GM12878 (cell line): Measurements from ENCODE around the gene DACH1. TPM values are rescaled to one million over a fixed set of nuclear protein-coding genes. Genes with fewer than 3 reads are reported as not detected.

ENCODE experiments used
- CBX5 ChIP-seq: sonication (generic); IDR thresholded peaks from 2 replicates; pipeline ENCODE4 v1.6.1; 2016; ENCODE audit warnings: low read depth, moderate library complexity, mild to moderate bottlenecking, inconsistent platforms
- DPF2 ChIP-seq: fragments of 450-650 bp; IDR thresholded peaks from 2 replicates; pipeline ENCODE4 v1.6.1; 2017; ENCODE audit warnings: mild to moderate bottlenecking
- HDAC2 ChIP-seq: fragments of 200-600 bp; sonication (generic); IDR thresholded peaks from 2 replicates; pipeline ENCODE4 v1.6.1; 2017
- NBN ChIP-seq: fragments of 450-650 bp; IDR thresholded peaks from 2 replicates; pipeline ENCODE4 v1.6.1; 2016
- NR2C2 ChIP-seq: IDR thresholded peaks from 2 replicates; pipeline ENCODE4 v1.6.1; 2011; ENCODE audit warnings: borderline replicate concordance, low read depth; ENCODE audit not compliant: control insufficient read depth, insufficient read length
- NR2F1 ChIP-seq: fragments of 450-650 bp; conservative IDR thresholded peaks from 2 replicates; pipeline ENCODE4 v1.6.1; 2017; ENCODE audit warnings: mild to moderate bottlenecking
- POLR2AphosphoS5 ChIP-seq: IDR thresholded peaks from 2 replicates; pipeline ENCODE4 v1.6.1; 2011; ENCODE audit warnings: mild to moderate bottlenecking, low read length, inconsistent platforms
- RCOR1 ChIP-seq: conservative IDR thresholded peaks from 2 replicates; pipeline ENCODE4 v1.6.1; 2012; ENCODE audit warnings: low read depth, low read length, improper control_type of control experiment
- RELA ChIP-seq: fragments of 450-650 bp; IDR thresholded peaks from 2 replicates; pipeline ENCODE4 v1.8.0; 2014; ENCODE audit warnings: borderline replicate concordance; ENCODE audit not compliant: partially characterized antibody
- RFX5 ChIP-seq: IDR thresholded peaks from 2 replicates; pipeline ENCODE4 v1.6.1; 2011; ENCODE audit warnings: low read depth, low read length, improper control_type of control experiment
- RUNX3 ChIP-seq: IDR thresholded peaks from 2 replicates; pipeline ENCODE4 v1.6.1; 2012; ENCODE audit warnings: low read length, inconsistent platforms
- SMC3 ChIP-seq: IDR thresholded peaks from 2 replicates; pipeline ENCODE4 v1.6.1; 2011; ENCODE audit warnings: low read length, improper control_type of control experiment, borderline replicate concordance
- SRF ChIP-seq, 2 experiments: IDR thresholded peaks; 2 replicates each; pipeline ENCODE4 v1.6.1; 2011; ENCODE audit warnings: low read depth in 2 of 2, low read length in 2 of 2, mild to moderate bottlenecking in 1 of 2, moderate library complexity in 1 of 2
- ZBED1 ChIP-seq: IDR thresholded peaks from 2 replicates; pipeline ENCODE4 v1.6.1; 2016; ENCODE audit warnings: borderline replicate concordance
- ZNF217 ChIP-seq: fragments of 450-650 bp; IDR thresholded peaks from 2 replicates; pipeline ENCODE4 v1.6.1; 2017; ENCODE audit warnings: antibody characterized with exemption, mild to moderate bottlenecking
- ZZZ3 ChIP-seq: IDR thresholded peaks from 2 replicates; pipeline ENCODE4 v1.6.1; 2011; ENCODE audit warnings: low read depth; ENCODE audit not compliant: control insufficient read depth, insufficient read length
- polyA plus RNA-seq, 11 experiments: library from polyadenylated mRNA; depleted of rRNA in 4 of 11; unstranded in 6 of 11; stranded (reverse) in 5 of 11; fragments of >200 nt; fragmentation: Nextera tagmentation in 4 of 11; fragmentation: Illumina TruSeq in 1 of 11; extraction: Ambion mirVana in 4 of 11; extraction: Trizol in 1 of 11; gene quantifications; 1 replicate in 1 of 11; 2 replicates in 10 of 11; pipeline versions ENCODE4 v1.2.1 to v1.2.3, GENCODE V29; 2011 to 2016; ENCODE audit warnings: inconsistent platforms in 2 of 11, missing spikeins in 2 of 11, low read depth in 1 of 11
- total RNA-seq, 4 experiments: library from RNA; depleted of rRNA in 3 of 4; stranded (reverse); fragments of >200 nt in 3 of 4; fragmentation: Illumina TruSeq in 1 of 4; extraction: Trizol in 1 of 4; gene quantifications; 2 replicates each; pipeline versions ENCODE4 v1.2.1 to v1.2.3, GENCODE V29; 2013 to 2021
- TF ChIP-seq, protein P1 (sequence below): fragments of 450-650 bp; formaldehyde crosslinking; IDR thresholded peaks from 2 replicates; pipeline ENCODE4 v1.4.0; 2022; ENCODE audit warnings: mild to moderate bottlenecking, moderate library complexity
- TF ChIP-seq, protein P2 (sequence below): fragments of 450-650 bp; IDR thresholded peaks from 2 replicates; pipeline ENCODE4 v1.6.1; 2016; ENCODE audit warnings: mild to moderate bottlenecking
- TF ChIP-seq, protein P3 (sequence below): fragments of 150-350 bp; IDR thresholded peaks from 2 replicates; pipeline ENCODE4 v1.6.1; 2016; ENCODE audit warnings: low read depth, low read length
- TF ChIP-seq, protein P4 (sequence below): IDR thresholded peaks from 2 replicates; pipeline ENCODE4 v1.6.1; 2011; ENCODE audit warnings: borderline replicate concordance, low read depth, mild to moderate bottlenecking, moderate library complexity, low read length; ENCODE audit not compliant: insufficient read depth, poor library complexity, severe bottlenecking
- TF ChIP-seq, protein P5 (sequence below), 3 experiments: IDR thresholded peaks in 2 of 3; conservative IDR thresholded peaks in 1 of 3; 2 replicates each; pipeline ENCODE4 v1.5.1; 2011; ENCODE audit warnings: low read depth in 3 of 3, low read length in 3 of 3, mild to moderate bottlenecking in 3 of 3, control low read depth in 2 of 3, moderate library complexity in 2 of 3, inconsistent platforms in 1 of 3, mixed read lengths in 1 of 3; ENCODE audit not compliant: control insufficient read depth in 2 of 3, insufficient read depth in 1 of 3; ENCODE audit errors: extremely low read depth in 1 of 3

The DACH1 gene
- total and polyA plus RNA-seq, 10 of the 15 experiments (the other 5 are each of a cell fraction or from before 2014, with no cell fraction given), result 0.05 TPM; not detected in 9

DNA sequence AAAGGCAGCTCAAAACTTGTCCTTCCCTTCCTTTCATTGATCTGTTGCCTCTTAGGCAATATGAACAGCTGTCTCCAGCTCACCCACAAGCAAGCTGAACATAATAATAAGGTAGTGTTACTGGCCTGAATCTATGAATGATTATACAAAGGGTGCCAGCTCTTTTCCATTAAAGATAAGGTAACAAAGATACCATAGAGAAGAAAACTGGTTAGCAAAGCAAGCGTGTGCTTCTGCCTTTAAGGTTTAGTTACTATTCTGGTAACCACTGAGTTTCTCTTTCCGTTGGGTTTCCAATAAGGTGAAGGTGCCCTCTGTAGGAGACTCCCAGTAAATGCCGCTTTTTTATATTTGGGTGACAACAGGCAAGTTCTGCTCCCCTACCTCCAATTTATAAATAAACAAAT is 12.1 kb upstream of the DACH1 start (continued):
- TF ChIP-seq, protein P1, sequence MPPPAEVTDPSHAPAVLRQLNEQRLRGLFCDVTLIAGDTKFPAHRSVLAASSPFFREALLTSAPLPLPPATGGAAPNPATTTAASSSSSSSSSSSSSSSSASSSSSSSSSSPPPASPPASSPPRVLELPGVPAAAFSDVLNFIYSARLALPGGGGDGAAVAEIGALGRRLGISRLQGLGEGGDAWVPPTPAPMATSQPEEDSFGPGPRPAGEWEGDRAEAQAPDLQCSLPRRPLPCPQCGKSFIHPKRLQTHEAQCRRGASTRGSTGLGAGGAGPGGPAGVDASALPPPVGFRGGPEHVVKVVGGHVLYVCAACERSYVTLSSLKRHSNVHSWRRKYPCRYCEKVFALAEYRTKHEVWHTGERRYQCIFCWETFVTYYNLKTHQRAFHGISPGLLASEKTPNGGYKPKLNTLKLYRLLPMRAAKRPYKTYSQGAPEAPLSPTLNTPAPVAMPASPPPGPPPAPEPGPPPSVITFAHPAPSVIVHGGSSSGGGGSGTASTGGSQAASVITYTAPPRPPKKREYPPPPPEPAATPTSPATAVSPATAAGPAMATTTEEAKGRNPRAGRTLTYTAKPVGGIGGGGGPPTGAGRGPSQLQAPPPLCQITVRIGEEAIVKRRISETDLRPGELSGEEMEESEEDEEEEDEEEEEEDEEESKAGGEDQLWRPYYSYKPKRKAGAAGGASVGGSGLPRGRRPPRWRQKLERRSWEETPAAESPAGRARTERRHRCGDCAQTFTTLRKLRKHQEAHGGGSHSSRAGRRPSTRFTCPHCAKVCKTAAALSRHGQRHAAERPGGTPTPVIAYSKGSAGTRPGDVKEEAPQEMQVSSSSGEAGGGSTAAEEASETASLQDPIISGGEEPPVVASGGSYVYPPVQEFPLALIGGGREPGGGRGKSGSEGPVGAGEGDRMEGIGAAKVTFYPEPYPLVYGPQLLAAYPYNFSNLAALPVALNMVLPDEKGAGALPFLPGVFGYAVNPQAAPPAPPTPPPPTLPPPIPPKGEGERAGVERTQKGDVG, result no peak
- no peak for TF ChIP-seq ZZZ3
- TF ChIP-seq NR2C2, result no peak
- TF ChIP-seq ZNF217, result no peak
- TF ChIP-seq ZBED1, result no peak
- no peak for TF ChIP-seq NR2F1
- TF ChIP-seq DPF2, result no peak
- no peak for TF ChIP-seq POLR2AphosphoS5
- TF ChIP-seq RFX5, result no peak
- TF ChIP-seq, protein P2, sequence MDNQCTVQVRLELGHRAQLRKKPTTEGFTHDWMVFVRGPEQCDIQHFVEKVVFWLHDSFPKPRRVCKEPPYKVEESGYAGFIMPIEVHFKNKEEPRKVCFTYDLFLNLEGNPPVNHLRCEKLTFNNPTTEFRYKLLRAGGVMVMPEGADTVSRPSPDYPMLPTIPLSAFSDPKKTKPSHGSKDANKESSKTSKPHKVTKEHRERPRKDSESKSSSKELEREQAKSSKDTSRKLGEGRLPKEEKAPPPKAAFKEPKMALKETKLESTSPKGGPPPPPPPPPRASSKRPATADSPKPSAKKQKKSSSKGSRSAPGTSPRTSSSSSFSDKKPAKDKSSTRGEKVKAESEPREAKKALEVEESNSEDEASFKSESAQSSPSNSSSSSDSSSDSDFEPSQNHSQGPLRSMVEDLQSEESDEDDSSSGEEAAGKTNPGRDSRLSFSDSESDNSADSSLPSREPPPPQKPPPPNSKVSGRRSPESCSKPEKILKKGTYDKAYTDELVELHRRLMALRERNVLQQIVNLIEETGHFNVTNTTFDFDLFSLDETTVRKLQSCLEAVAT, result no peak
- TF ChIP-seq RELA, result no peak
- TF ChIP-seq, protein P3, sequence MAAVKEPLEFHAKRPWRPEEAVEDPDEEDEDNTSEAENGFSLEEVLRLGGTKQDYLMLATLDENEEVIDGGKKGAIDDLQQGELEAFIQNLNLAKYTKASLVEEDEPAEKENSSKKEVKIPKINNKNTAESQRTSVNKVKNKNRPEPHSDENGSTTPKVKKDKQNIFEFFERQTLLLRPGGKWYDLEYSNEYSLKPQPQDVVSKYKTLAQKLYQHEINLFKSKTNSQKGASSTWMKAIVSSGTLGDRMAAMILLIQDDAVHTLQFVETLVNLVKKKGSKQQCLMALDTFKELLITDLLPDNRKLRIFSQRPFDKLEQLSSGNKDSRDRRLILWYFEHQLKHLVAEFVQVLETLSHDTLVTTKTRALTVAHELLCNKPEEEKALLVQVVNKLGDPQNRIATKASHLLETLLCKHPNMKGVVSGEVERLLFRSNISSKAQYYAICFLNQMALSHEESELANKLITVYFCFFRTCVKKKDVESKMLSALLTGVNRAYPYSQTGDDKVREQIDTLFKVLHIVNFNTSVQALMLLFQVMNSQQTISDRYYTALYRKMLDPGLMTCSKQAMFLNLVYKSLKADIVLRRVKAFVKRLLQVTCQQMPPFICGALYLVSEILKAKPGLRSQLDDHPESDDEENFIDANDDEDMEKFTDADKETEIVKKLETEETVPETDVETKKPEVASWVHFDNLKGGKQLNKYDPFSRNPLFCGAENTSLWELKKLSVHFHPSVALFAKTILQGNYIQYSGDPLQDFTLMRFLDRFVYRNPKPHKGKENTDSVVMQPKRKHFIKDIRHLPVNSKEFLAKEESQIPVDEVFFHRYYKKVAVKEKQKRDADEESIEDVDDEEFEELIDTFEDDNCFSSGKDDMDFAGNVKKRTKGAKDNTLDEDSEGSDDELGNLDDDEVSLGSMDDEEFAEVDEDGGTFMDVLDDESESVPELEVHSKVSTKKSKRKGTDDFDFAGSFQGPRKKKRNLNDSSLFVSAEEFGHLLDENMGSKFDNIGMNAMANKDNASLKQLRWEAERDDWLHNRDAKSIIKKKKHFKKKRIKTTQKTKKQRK, result no peak
- TF ChIP-seq SRF (IDR thresholded peaks at IDR 0.05; ENCODE audit: low read depth in 2 of 2, low read length in 2 of 2), result no peak
- TF ChIP-seq HDAC2, result no peak
- peak; percentile 52 for TF ChIP-seq RUNX3
- TF ChIP-seq, protein P4, sequence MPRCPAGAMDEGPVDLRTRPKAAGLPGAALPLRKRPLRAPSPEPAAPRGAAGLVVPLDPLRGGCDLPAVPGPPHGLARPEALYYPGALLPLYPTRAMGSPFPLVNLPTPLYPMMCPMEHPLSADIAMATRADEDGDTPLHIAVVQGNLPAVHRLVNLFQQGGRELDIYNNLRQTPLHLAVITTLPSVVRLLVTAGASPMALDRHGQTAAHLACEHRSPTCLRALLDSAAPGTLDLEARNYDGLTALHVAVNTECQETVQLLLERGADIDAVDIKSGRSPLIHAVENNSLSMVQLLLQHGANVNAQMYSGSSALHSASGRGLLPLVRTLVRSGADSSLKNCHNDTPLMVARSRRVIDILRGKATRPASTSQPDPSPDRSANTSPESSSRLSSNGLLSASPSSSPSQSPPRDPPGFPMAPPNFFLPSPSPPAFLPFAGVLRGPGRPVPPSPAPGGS, result no peak
- no peak for TF ChIP-seq RCOR1
- TF ChIP-seq CBX5, result no peak
- no peak for TF ChIP-seq NBN
- peak; percentile 65; the same call in 1 of the 2 replicates for TF ChIP-seq SMC3
- TF ChIP-seq, protein P5, sequence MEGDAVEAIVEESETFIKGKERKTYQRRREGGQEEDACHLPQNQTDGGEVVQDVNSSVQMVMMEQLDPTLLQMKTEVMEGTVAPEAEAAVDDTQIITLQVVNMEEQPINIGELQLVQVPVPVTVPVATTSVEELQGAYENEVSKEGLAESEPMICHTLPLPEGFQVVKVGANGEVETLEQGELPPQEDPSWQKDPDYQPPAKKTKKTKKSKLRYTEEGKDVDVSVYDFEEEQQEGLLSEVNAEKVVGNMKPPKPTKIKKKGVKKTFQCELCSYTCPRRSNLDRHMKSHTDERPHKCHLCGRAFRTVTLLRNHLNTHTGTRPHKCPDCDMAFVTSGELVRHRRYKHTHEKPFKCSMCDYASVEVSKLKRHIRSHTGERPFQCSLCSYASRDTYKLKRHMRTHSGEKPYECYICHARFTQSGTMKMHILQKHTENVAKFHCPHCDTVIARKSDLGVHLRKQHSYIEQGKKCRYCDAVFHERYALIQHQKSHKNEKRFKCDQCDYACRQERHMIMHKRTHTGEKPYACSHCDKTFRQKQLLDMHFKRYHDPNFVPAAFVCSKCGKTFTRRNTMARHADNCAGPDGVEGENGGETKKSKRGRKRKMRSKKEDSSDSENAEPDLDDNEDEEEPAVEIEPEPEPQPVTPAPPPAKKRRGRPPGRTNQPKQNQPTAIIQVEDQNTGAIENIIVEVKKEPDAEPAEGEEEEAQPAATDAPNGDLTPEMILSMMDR (IDR thresholded peaks at IDR 0.05 in 2 of 3, conservative IDR thresholded peaks at IDR 0.05 in 1 of 3; ENCODE audit: control insufficient read depth in 2 of 3, extremely low read depth in 1 of 3, insufficient read depth in 1 of 3, low read depth in 3 of 3, low read length in 3 of 3), result peak; percentile 47 to 68 (median 64)
